ENCODE results near the gene MCC.

DNA sequence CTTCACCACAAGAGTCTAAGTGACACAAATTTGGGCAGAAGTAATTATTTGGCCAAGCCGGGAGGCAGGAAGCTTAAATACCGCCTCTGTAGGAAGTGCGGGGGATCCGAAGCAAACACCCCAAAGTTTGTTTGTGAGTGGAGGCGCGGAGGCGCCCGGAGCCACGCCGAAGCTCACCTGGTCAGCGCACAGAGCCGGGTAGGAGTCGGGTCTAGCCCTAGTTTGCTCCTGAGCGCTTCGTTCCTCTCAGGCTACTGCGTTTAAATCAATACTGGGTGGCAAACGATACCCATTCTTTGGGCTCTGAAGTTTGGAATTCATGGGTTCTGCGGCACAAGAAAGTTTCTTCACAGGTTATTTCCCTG lies 855 bp downstream of the MCC start:
- TF ChIP-seq, protein P1, sequence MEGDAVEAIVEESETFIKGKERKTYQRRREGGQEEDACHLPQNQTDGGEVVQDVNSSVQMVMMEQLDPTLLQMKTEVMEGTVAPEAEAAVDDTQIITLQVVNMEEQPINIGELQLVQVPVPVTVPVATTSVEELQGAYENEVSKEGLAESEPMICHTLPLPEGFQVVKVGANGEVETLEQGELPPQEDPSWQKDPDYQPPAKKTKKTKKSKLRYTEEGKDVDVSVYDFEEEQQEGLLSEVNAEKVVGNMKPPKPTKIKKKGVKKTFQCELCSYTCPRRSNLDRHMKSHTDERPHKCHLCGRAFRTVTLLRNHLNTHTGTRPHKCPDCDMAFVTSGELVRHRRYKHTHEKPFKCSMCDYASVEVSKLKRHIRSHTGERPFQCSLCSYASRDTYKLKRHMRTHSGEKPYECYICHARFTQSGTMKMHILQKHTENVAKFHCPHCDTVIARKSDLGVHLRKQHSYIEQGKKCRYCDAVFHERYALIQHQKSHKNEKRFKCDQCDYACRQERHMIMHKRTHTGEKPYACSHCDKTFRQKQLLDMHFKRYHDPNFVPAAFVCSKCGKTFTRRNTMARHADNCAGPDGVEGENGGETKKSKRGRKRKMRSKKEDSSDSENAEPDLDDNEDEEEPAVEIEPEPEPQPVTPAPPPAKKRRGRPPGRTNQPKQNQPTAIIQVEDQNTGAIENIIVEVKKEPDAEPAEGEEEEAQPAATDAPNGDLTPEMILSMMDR (IDR thresholded peaks at IDR 0.05; ENCODE audit: insufficient read depth, low read depth, low read length), result no peak
- no peak for TF ChIP-seq EZH2 (IDR thresholded peaks at IDR 0.05; ENCODE audit: insufficient read depth, low read length)
